ENCODE results near the gene GTF3A. TPM values are rescaled to one million over a fixed set of nuclear protein-coding genes. Genes with fewer than 3 reads are reported as not detected.
"Not testable (repeated sequence)": the region's sequence is repeated elsewhere in the genome, so short reads cannot be mapped to it uniquely, and the experiment has no call there.

Gene GTF3A
- total and polyA plus RNA-seq, 9 of the 15 experiments (the other 6 are each of a cell fraction or from before 2014, with no cell fraction given) = 47.5 to 303 (median 174) TPM

DNA sequence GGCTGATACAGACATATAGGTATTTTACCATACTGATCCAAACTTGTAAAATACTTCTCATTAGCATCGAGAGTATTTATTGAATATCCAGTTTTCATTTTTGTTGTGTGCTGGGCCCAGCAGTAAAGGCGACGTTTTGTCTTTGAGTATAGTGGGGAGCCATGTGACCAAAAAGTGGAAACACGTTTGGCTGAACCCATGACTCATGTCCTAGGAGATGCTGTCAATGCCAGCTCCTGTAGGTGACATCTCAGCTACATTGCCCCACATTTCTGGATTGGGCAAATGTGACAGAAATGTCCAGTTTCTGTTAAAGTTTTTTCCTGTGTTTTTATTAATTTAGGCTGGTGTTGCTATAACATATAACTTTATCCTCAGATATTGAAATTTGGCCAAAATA lies 26.1 kb upstream of the GTF3A start:
- Histone ChIP-seq H3K79me2 (ENCODE audit: control insufficient read depth, insufficient read depth, low read length) (no peaks in the 10 kb centered on the region), H3K36me3 (ENCODE audit: control insufficient read depth, insufficient read depth, low read length) (no peaks in the 10 kb centered on the region), H3K9ac (ENCODE audit: insufficient read depth in 1 of 2, low read depth in 2 of 2, low read length in 2 of 2) (no peak overlapping the region), H3K27me3 (ENCODE audit: control insufficient read depth in 2 of 2, insufficient read depth in 2 of 2, low read length in 2 of 2) (peaks cover 8 to 28% of the 10 kb centered on the region in 2 experiments), H2AFZ (ENCODE audit: low read depth, low read length) (no peak overlapping the region), H3K9me1 (ENCODE audit: control insufficient read depth, insufficient read depth, low read length) (no peaks in the 10 kb centered on the region), H3K27ac (ENCODE audit: extremely low read depth, low read depth, low read length) (no peak overlapping the region), H3K4me3 (no peak overlapping the region), H3K4me1 (replicated peaks in 1 of 2; ENCODE audit: control insufficient read depth in 2 of 2, insufficient read depth in 2 of 2, low read length in 2 of 2) (no peaks in the 10 kb centered on the region), H4K20me1 (replicated peaks; ENCODE audit: control insufficient read depth, insufficient read depth, low read length) (no peaks in the 10 kb centered on the region), H3K4me2 (ENCODE audit: insufficient read depth, low read length) (no peak overlapping the region), H3K9me3 (replicated peaks; ENCODE audit: control insufficient read depth, insufficient read depth, low read depth, low read length) (no peaks in the 10 kb centered on the region)
- DNase-seq (ENCODE audit: extremely low read depth in 1 of 4, low spot score in 3 of 4) (no peak), FAIRE-seq (no peak), ATAC-seq (no peak)
- ChIA-PET POLR2A (interaction anchor here (0.5 kb wide), 1 partner anchor 380 kb away, joined by 3 read pairs; no protein-coding TSS in a partner anchor), CTCF (ENCODE audit: low intra/inter-chr PET ratio) (no interaction called here)
- TF ChIP-seq OTX1 (CRISPR knock-in tag; IDR thresholded peaks at IDR 0.05) (no peak), ETV5 (CRISPR knock-in tag; IDR thresholded peaks at IDR 0.05; ENCODE audit: low read depth) (no peak)
- TF ChIP-seq, protein P1, sequence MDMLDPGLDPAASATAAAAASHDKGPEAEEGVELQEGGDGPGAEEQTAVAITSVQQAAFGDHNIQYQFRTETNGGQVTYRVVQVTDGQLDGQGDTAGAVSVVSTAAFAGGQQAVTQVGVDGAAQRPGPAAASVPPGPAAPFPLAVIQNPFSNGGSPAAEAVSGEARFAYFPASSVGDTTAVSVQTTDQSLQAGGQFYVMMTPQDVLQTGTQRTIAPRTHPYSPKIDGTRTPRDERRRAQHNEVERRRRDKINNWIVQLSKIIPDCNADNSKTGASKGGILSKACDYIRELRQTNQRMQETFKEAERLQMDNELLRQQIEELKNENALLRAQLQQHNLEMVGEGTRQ (CRISPR knock-in tag; IDR thresholded peaks at IDR 0.05) = peak; percentile 16; the same call in 1 of the 2 replicates
- in situ Hi-C loops (cut with MboI) = no loop called here
- BruUV-seq (replicated peaks) = no TSS peak
- intact Hi-C loops (cut with micrococcal nuclease) = no loop called here
- 6% methylated on average over 4 of the region's 4 CpGs for WGBS (ENCODE audit: insufficient coverage, low coverage, missing lambda C conversion rate)

- H3K9ac ChIP-seq (ENCODE audit: insufficient read depth in 1 of 2, low read depth in 2 of 2, low read length in 2 of 2); H3K4me3 ChIP-seq; H3K79me2 ChIP-seq (ENCODE audit: control insufficient read depth, insufficient read depth, low read length); FAIRE-seq; H3K27ac ChIP-seq (ENCODE audit: extremely low read depth, low read depth, low read length); H3K4me2 ChIP-seq (ENCODE audit: insufficient read depth, low read length); H3K36me3 ChIP-seq (ENCODE audit: control insufficient read depth, insufficient read depth, low read length); BruUV-seq (replicated peaks); H3K9me1 ChIP-seq (ENCODE audit: control insufficient read depth, insufficient read depth, low read length); H4K20me1 ChIP-seq (replicated peaks; ENCODE audit: control insufficient read depth, insufficient read depth, low read length); in situ Hi-C loops (cut with MboI); H3K4me1 ChIP-seq (replicated peaks in 1 of 2; ENCODE audit: control insufficient read depth in 2 of 2, insufficient read depth in 2 of 2, low read length in 2 of 2); DNase-seq (ENCODE audit: extremely low read depth in 1 of 4, low spot score in 3 of 4); CTCF ChIA-PET (ENCODE audit: low intra/inter-chr PET ratio); H3K9me3 ChIP-seq (replicated peaks; ENCODE audit: control insufficient read depth, insufficient read depth, low read depth, low read length); ATAC-seq; intact Hi-C loops (cut with micrococcal nuclease); H2AFZ ChIP-seq (ENCODE audit: low read depth, low read length): not testable (repeated sequence)
- WGBS (ENCODE audit: insufficient coverage, low coverage, missing lambda C conversion rate) = 18% methylated on average over 5 of the region's 6 CpGs
- peaks cover 8 to 34% of the 10 kb centered on the region in 2 experiments; a peak in 4 of 5 replicates for H3K27me3 ChIP-seq (ENCODE audit: control insufficient read depth in 2 of 2, insufficient read depth in 2 of 2, low read length in 2 of 2)
- TF ChIP-seq NFYB (IDR thresholded peaks at IDR 0.05; ENCODE audit: extremely low read depth, insufficient read length) = peak; percentile 82
- POLR2A ChIA-PET = interaction anchor here (0.6 to 1.3 kb wide), 4 partner anchors 10 to 443 kb away, joined by 3 to 5 read pairs (median 4); no protein-coding TSS in a partner anchor
Measured at GRCh38 chr13:27400405-27400804, 24.0 kb upstream of the GTF3A start.

All from K562 (cell line).